Measurements from ENCODE around the gene PGA3.

The PGA3 gene

DNA sequence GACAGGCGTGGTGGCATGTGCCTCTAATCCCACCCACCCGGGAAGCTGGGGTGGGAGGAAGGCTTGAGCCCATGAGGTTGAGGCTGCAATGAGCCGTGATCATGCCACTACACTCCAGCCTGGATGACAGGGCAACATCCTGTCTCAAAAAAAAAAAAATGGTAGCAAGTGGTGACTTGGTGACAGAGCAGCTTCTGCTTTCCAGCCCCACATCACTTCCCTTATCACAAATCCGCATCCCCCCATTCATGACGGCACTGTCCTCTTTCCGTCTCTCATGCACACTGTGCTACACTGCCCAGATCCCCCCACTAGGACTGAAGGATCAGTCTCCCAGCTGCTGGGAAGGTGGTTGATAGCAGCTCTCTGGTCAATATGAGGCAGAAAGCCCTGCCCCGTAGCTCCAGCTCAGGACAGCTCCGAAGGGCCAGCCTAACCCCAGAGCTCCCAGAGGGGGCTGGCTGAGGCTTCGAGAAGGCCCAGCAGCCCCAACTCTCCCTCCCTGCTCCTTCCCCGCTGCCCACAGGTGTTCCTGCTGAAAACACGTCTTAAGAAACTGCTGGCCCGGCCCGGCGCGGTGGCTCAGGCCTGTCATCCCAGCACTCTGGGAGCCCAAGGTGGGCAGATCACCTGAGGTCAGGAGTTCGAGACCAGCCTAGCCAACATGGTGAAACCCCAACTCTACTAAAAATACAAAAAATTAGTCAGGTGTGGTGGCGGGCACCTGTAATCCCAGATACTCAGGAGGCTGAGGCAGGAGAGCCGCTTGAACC is 53.6 kb downstream of the PGA3 start:
- no peaks in the 10 kb centered on the region for H3K27me3 ChIP-seq (ENCODE audit: low read depth, low read length)
- no peak overlapping the region for H3K27ac ChIP-seq (ENCODE audit: low read length)
- no peak overlapping the region for H3K4me3 ChIP-seq (ENCODE audit: low read depth in 1 of 2, low read length in 2 of 2)
- H3K9me3 ChIP-seq (ENCODE audit: control insufficient read depth in 1 of 2, low read length in 2 of 2), result no peaks in the 10 kb centered on the region
- H3K4me1 ChIP-seq (ENCODE audit: control insufficient read depth in 1 of 2, insufficient read depth in 2 of 2, low read length in 2 of 2), result no peaks in the 10 kb centered on the region
- H3K36me3 ChIP-seq (ENCODE audit: control insufficient read depth in 1 of 2, insufficient read depth in 2 of 2, low read length in 2 of 2), result no peaks in the 10 kb centered on the region

DNA sequence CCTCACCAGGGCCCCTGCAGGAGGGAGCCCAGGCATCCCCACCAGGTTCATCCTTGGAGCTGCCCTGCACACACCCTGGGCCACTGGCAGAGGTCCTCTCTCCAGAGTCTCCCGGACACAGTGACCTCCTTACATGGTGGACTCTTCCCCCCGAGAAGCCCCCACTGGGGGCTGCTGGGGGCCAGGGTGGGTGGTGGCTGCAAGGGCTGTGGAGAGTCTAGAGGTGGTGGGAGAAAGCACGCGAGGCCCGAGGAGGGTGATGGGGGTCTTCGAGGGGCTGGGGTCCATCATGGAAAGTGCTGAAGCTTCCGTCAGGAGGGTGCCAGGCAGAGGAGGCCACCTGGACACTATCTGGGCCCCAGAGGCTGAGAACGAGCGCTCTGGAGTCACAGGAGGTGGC is 55.2 kb downstream of the PGA3 start:
- no peaks in the 10 kb centered on the region for H3K36me3 ChIP-seq (ENCODE audit: control insufficient read depth in 1 of 2, insufficient read depth in 2 of 2, low read length in 2 of 2)

DNA sequence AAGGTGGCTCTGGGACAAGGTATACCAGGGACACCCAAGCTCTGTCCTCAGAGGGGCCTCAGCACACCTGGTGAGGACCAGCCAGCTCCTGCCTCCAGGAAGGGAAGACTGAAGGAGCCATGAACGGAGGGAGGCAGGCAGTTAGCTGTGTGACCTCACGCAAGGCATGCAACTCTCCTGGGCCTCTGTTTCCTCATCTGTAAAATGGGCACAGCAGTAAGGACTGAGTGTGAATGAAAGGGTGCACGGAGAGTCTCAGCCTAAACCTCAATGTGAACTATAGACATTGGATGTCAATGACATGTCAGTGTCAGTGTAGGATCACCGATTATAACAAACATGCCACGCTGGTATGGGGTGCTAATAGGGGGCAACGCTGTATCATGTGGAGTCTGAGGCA is 56.0 kb downstream of the PGA3 start:
- no peaks in the 10 kb centered on the region for H3K27me3 ChIP-seq (ENCODE audit: low read depth, low read length)
- no peaks in the 10 kb centered on the region for H3K9me3 ChIP-seq (ENCODE audit: control insufficient read depth in 1 of 2, low read length in 2 of 2)
- H3K4me1 ChIP-seq (ENCODE audit: control insufficient read depth in 1 of 2, insufficient read depth in 2 of 2, low read length in 2 of 2), result no peaks in the 10 kb centered on the region
- H3K4me3 ChIP-seq (ENCODE audit: low read depth in 1 of 2, low read length in 2 of 2), result no peak overlapping the region
- no peaks in the 10 kb centered on the region for H3K36me3 ChIP-seq (ENCODE audit: control insufficient read depth in 1 of 2, insufficient read depth in 2 of 2, low read length in 2 of 2)
- no peak overlapping the region for H3K27ac ChIP-seq (ENCODE audit: low read length)

More for the DNA sequence above, 55.2 kb downstream of the PGA3 start:
- Histone ChIP-seq H3K4me1 (ENCODE audit: control insufficient read depth in 1 of 2, insufficient read depth in 2 of 2, low read length in 2 of 2) (no peaks in the 10 kb centered on the region), H3K4me3 (ENCODE audit: low read depth in 1 of 2, low read length in 2 of 2) (no peak overlapping the region), H3K9me3 (ENCODE audit: control insufficient read depth in 1 of 2, low read length in 2 of 2) (no peaks in the 10 kb centered on the region), H3K27ac (ENCODE audit: low read length) (no peak overlapping the region), H3K27me3 (ENCODE audit: low read depth, low read length) (no peaks in the 10 kb centered on the region)
